ENCODE measurements around the gene PVALEF. TPM values are rescaled to one million over a fixed set of nuclear protein-coding genes. Genes with fewer than 3 reads are reported as not detected.

The PVALEF gene
- total RNA-seq, 4 donors from 2014 or later: not detected

DNA sequence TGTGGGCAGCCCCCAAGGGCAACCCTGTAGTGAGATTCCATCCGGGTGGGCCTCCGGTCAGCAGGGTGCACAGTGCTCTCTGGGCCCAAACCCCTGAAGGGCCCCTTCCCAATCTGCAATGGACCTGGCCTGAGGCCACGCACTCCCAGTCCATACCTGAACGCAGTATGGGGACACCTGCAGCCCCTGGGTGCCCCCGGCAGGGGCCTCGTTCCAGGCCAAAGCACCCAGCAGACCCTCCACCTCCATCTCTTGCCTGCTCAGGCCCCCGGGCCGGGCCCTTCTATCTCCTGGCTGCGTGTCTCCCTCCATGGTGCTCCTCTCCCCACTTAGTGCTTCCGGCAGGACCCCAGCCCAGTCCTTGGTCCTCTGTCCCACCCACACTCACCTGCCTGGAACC is 18.0 kb downstream of the PVALEF start:
- intact Hi-C loops (cut with DNase I): no loop called here
- H3K9me3 ChIP-seq: no peaks in the 10 kb centered on the region
- H3K36me3 ChIP-seq: no peaks in the 10 kb centered on the region
- H3K27me3 ChIP-seq: no peaks in the 10 kb centered on the region
- no peak for DNase-seq
- H3K4me1 ChIP-seq: no peaks in the 10 kb centered on the region
- TF ChIP-seq POLR2A (IDR thresholded peaks at IDR 0.05): no peak
- TF ChIP-seq, protein P1, sequence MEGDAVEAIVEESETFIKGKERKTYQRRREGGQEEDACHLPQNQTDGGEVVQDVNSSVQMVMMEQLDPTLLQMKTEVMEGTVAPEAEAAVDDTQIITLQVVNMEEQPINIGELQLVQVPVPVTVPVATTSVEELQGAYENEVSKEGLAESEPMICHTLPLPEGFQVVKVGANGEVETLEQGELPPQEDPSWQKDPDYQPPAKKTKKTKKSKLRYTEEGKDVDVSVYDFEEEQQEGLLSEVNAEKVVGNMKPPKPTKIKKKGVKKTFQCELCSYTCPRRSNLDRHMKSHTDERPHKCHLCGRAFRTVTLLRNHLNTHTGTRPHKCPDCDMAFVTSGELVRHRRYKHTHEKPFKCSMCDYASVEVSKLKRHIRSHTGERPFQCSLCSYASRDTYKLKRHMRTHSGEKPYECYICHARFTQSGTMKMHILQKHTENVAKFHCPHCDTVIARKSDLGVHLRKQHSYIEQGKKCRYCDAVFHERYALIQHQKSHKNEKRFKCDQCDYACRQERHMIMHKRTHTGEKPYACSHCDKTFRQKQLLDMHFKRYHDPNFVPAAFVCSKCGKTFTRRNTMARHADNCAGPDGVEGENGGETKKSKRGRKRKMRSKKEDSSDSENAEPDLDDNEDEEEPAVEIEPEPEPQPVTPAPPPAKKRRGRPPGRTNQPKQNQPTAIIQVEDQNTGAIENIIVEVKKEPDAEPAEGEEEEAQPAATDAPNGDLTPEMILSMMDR (IDR thresholded peaks at IDR 0.05): no peak
- 65 to 75% methylated on average over 8 to 10 of the region's 10 CpGs for WGBS, 2 donors
- H3K4me3 ChIP-seq (replicated peaks in 1 of 3): no peak overlapping the region
- H3K27ac ChIP-seq: no peak overlapping the region

DNA sequence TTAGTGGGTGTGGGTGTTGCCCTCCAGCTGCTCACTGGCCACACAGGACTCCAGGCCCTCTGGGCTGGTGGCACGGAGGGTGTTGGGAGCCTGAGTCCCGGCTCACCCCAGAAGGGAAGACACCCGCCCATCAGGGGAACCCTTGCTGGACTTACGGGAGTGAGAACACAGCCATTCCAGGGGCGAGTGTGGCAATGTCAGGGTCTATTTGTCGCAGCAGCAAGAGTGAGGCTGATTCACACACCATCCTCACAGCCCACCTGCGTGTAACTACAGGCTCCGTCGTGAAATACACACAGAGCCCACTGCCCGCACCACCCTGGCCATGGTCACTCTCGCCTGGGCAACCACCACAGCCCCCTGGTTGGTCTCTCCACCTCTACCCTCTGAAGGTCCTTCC is 18.5 kb downstream of the PVALEF start:
- TF ChIP-seq, protein P1 (IDR thresholded peaks at IDR 0.05): no peak
- TF ChIP-seq POLR2A (IDR thresholded peaks at IDR 0.05): no peak
- WGBS, 2 donors: 95 to 96% methylated on average over 11 of the region's 11 CpGs
- intact Hi-C loops (cut with DNase I): no loop called here
- H3K27ac ChIP-seq: no peak overlapping the region
- DNase-seq: no peak
- no peaks in the 10 kb centered on the region for H3K9me3 ChIP-seq
- H3K36me3 ChIP-seq: no peaks in the 10 kb centered on the region
- no peaks in the 10 kb centered on the region for H3K27me3 ChIP-seq
- no peaks in the 10 kb centered on the region for H3K4me1 ChIP-seq
- no peak overlapping the region for H3K4me3 ChIP-seq (replicated peaks in 1 of 3)

DNA sequence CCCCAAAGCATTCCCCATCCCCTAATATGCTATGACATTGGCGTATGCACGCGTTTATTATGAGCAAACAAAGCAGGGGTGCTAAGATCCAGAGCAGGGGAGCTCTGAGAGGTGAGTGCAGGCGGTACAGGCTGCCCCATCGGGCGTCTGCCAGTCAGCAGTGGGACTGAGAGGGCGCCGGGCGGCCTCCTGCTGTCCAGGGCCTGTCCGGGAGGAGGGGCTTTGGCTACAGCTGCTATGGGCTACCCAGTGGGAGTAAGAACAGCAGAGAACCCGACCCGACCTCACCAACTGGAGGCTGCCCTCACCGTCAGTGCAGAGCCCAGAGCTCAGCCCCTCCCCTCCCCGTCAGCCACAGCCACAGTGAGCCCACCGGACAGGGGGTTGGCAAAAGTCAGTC is 19.2 kb downstream of the PVALEF start:
- Histone ChIP-seq H3K4me1 (no peaks in the 10 kb centered on the region), H3K27ac (no peak overlapping the region), H3K27me3 (no peaks in the 10 kb centered on the region), H3K36me3 (no peaks in the 10 kb centered on the region), H3K4me3 (replicated peaks in 1 of 3) (no peak overlapping the region), H3K9me3 (no peaks in the 10 kb centered on the region)
- intact Hi-C loops (cut with DNase I): no loop called here
- 23 to 35% methylated on average over 11 to 12 of the region's 15 CpGs for whole genome bisulfite sequencing, 2 donors
- TF ChIP-seq, protein P1 (IDR thresholded peaks at IDR 0.05): no peak
- no peak for TF ChIP-seq POLR2A (IDR thresholded peaks at IDR 0.05)
- DNase-seq: no peak

DNA sequence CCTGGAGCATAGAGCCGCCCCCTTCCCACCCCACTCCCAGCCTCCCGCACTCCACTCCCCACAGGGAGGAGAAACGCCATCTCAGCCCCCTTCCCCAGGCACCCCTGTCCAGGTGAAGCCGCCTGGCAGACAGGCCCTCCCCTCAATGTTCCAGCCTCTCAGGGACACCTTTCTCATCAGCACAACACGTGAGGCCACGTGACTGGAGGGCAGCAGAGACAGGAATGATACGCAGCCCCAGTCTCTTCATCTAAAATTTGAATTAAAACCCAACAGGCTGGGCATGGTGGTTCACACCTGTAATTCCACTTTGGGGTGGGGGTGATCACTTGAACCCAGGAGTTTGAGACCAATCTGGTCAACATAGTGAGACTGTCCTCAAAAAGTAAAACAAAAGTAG is 20.9 kb downstream of the PVALEF start:
- TF ChIP-seq, protein P1 (IDR thresholded peaks at IDR 0.05): no peak
- no peak for TF ChIP-seq POLR2A (IDR thresholded peaks at IDR 0.05)
- Histone ChIP-seq H3K27ac (no peak overlapping the region), H3K27me3 (no peaks in the 10 kb centered on the region), H3K4me3 (replicated peaks in 1 of 3) (no peak overlapping the region), H3K4me1 (no peaks in the 10 kb centered on the region), H3K36me3 (no peaks in the 10 kb centered on the region), H3K9me3 (no peaks in the 10 kb centered on the region)
- no peak for DNase-seq
- intact Hi-C loops (cut with DNase I): no loop called here
- WGBS, 2 donors: 76 to 85% methylated on average over 7 of the region's 7 CpGs

DNA sequence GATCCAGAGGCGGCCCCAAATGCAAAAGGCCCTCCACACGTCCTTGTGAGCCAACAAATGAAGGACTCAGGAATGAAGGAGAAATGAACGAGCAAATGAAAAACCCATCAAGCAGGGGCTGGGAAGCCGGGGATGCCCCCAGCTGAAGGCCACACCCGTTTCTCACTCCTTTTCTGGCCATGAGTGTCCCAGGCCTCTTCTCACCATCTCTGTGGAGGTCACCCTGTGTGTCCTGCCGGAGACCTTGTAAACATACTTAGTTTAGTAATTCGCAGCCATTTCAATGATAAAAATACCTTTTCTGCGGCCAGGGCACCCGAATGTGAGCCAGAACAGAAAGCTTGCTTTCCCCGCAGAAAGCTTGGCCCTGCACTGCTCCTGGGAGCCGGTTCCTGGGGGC is 21.8 kb downstream of the PVALEF start:
- Histone ChIP-seq H3K27me3 (no peaks in the 10 kb centered on the region), H3K27ac (no peak overlapping the region), H3K4me3 (replicated peaks in 1 of 3) (no peak overlapping the region), H3K9me3 (no peaks in the 10 kb centered on the region), H3K4me1 (no peaks in the 10 kb centered on the region), H3K36me3 (no peaks in the 10 kb centered on the region)
- intact Hi-C loops (cut with DNase I): no loop called here
- TF ChIP-seq, protein P1 (IDR thresholded peaks at IDR 0.05): no peak
- no peak for TF ChIP-seq POLR2A (IDR thresholded peaks at IDR 0.05)
- DNase-seq: no peak
- 94% methylated on average over 10 of the region's 11 CpGs for WGBS, 2 donors
